ENCODE data around the gene STEAP3. TPM values are rescaled to one million over a fixed set of nuclear protein-coding genes. Genes with fewer than 3 reads are reported as not detected.
A peak's percentile ranks its signal among the peaks of the same experiment; 100 is the strongest.

Gene STEAP3, protein sequence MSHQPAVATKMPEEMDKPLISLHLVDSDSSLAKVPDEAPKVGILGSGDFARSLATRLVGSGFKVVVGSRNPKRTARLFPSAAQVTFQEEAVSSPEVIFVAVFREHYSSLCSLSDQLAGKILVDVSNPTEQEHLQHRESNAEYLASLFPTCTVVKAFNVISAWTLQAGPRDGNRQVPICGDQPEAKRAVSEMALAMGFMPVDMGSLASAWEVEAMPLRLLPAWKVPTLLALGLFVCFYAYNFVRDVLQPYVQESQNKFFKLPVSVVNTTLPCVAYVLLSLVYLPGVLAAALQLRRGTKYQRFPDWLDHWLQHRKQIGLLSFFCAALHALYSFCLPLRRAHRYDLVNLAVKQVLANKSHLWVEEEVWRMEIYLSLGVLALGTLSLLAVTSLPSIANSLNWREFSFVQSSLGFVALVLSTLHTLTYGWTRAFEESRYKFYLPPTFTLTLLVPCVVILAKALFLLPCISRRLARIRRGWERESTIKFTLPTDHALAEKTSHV
- total RNA-seq, result 8.9 TPM

DNA sequence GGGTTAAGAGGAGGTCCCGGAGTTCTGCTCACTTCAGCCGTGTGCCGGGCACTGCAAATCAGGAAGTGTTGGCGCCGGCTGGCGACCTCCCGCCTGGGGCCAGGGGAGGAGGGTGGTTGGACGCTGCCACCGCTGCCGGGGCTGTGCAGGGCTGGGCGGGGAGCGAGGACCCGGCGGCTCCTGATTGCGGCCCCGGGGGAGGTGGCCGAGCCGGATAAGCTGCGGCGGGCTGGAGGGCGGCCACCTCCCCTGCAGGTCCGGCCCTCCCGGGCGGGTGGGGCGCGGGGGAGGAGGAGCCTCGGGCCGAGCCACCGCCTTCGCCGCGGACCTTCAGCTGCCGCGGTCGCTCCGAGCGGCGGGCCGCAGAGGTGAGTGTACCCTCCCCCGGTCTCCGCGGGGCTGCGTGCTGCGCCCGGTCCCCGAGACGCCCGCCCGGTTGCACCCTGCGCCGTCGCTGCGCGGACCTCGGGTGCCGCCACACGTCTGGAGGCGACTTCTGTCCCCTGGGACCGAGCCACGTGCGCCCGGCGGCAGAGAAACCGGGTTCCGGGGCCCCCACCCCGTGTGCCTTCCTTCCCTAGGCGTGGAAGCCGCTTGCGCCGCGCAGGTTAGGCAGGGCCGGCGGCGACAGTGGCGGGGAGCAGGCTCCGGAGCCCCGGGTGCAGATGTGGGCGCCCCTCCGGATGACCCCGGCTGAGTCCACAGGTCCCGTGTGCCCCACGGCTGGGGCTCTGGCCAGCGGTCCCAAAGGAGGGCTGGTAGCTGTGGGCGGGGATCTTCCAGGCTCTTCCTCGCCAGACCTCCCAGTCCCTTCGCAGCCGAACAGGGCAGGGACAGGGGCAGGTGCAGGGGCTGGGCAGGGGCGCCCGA is at the start of gene STEAP3:
Gene STEAP3, plus strand, starts transcription at position 314 of the 870 bp plus-strand sequence. CDS start 7,179 bp downstream, outside the sequence.
- peak within 1 kb of the TSS; percentile 65 to 95 (median 88) for H3K9ac ChIP-seq (ENCODE audit: low read depth in 1 of 3, low read length in 3 of 3)
- H3K4me3 ChIP-seq (ENCODE audit: low read length in 3 of 3), result peak within 1 kb of the TSS; percentile 61 to 82 (median 79)
- H3K27ac ChIP-seq (ENCODE audit: low read depth, low read length), result peak within 1 kb of the TSS; percentile 89

DNA sequence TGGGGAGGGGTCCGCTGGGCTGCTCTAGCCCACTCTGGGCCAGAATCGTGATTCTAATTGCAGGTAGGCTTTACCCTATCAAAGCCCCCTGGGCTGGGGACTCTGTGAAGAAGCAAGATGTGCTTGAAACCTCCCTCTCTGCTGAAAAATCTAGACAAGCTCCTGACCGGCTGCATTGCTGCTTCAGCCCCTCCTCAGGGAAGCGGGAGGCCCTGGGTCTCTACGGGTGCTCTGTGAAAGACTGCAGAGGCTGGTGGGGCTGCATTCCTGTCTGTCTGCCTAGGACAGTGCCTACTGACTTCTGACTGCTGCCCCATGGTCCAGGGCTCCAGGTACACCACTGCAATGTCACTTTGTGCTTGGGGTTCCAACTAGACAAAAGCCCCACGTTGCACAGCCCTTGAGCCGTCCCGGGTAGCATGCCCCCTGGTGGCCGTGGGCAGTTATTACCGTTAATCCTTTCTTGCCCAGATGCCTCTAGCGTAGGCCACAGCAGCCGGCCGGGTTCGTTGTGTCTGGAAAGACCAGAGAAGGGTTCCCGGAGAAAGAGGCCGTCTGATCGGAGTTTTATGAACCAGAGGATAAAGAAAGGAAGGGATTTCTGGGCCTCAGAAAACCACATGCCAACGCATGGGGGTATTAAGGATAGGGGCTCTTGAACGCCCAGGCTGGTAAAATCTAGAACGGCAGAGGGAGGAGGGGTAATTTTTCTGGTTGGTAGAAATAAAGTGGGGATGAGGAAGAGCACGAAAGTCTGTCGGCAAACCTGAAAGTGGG is 49.2 kb upstream of the STEAP3 start:
- Histone ChIP-seq H3K36me3 (ENCODE audit: control insufficient read depth in 3 of 3, insufficient read depth in 3 of 3, low read length in 3 of 3) (no peaks in the 10 kb centered on the region), H3K27ac (ENCODE audit: low read depth, low read length) (no peak overlapping the region), H3K9me3 (ENCODE audit: control insufficient read depth in 3 of 3, low read length in 3 of 3) (no peaks in the 10 kb centered on the region), H3K4me3 (ENCODE audit: low read length in 3 of 3) (no peak overlapping the region), H3K9ac (ENCODE audit: low read depth in 1 of 3, low read length in 3 of 3) (no peak overlapping the region), H3K4me1 (ENCODE audit: control insufficient read depth in 3 of 3, insufficient read depth in 3 of 3, low read length in 3 of 3) (peaks cover 0 to 4% (median 0%) of the 10 kb centered on the region in 3 donors), H3K27me3 (ENCODE audit: control insufficient read depth in 3 of 3, insufficient read depth in 3 of 3, low read length in 3 of 3) (peaks cover 0 to 1% (median 1%) of the 10 kb centered on the region in 3 donors)

More for the DNA sequence above, at the start of gene STEAP3:
- H3K9me3 ChIP-seq (ENCODE audit: control insufficient read depth in 3 of 3, low read length in 3 of 3), result no peaks in the 10 kb centered on the region
- H3K4me1 ChIP-seq (ENCODE audit: control insufficient read depth in 3 of 3, insufficient read depth in 3 of 3, low read length in 3 of 3), result peaks cover 37 to 61% (median 40%) of the 10 kb centered on the region in 3 donors
- peaks cover 0 to 3% (median 0%) of the 10 kb centered on the region in 3 donors for H3K27me3 ChIP-seq (ENCODE audit: control insufficient read depth in 3 of 3, insufficient read depth in 3 of 3, low read length in 3 of 3)
- H3K36me3 ChIP-seq (ENCODE audit: control insufficient read depth in 3 of 3, insufficient read depth in 3 of 3, low read length in 3 of 3), result peaks cover 0 to 5% (median 0%) of the 10 kb centered on the region in 3 donors

DNA sequence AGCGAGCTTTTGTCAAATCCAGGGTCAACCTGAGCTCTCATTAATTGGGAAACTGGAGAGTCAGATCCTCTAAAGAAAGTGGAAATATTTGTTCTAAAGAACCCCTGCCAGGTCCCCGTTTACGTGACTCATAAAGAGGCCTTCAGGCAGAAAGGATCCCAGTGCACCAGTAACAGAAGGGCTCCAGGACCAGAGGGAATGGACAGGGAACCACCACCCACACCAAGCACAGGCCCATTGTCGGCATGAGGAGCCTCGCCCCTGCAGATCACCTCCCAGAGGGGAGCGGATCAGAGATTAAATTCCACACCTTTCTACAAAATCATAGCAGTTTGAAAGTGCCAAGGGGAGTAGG is 48.7 kb upstream of the STEAP3 start:
- H3K27ac ChIP-seq (ENCODE audit: low read depth, low read length), result no peak overlapping the region
- peaks cover 0 to 5% (median 2%) of the 10 kb centered on the region in 3 donors for H3K4me1 ChIP-seq (ENCODE audit: control insufficient read depth in 3 of 3, insufficient read depth in 3 of 3, low read length in 3 of 3)
- H3K9ac ChIP-seq (ENCODE audit: low read depth in 1 of 3, low read length in 3 of 3), result no peak overlapping the region
- H3K27me3 ChIP-seq (ENCODE audit: control insufficient read depth in 3 of 3, insufficient read depth in 3 of 3, low read length in 3 of 3), result no peaks in the 10 kb centered on the region
- H3K9me3 ChIP-seq (ENCODE audit: control insufficient read depth in 3 of 3, low read length in 3 of 3), result no peaks in the 10 kb centered on the region
- H3K4me3 ChIP-seq (ENCODE audit: low read length in 3 of 3), result no peak overlapping the region
- H3K36me3 ChIP-seq (ENCODE audit: control insufficient read depth in 3 of 3, insufficient read depth in 3 of 3, low read length in 3 of 3), result no peaks in the 10 kb centered on the region

DNA sequence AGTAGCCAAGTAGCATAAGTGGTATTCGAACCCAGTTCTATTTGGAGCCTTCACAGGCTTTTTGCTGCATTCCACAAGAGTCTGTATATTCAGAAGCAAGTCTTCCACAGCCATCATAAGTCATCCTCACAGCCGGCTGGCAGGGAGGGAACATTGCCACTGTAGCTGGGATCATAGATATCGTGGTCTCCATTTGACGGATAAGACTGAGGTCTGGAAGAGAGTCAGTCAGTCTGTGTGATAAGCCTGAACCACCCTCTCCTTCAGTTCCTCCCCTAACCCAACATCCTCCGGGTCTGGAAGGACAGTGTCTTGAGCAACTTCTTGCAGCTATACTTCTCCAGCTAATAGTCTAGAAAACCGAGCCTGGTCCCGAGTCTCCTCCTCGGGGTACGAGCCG is 48.1 kb upstream of the STEAP3 start:
- Histone ChIP-seq H3K9me3 (ENCODE audit: control insufficient read depth in 3 of 3, low read length in 3 of 3) (no peaks in the 10 kb centered on the region), H3K4me1 (ENCODE audit: control insufficient read depth in 3 of 3, insufficient read depth in 3 of 3, low read length in 3 of 3) (peaks cover 0 to 5% (median 2%) of the 10 kb centered on the region in 3 donors), H3K4me3 (ENCODE audit: low read length in 3 of 3) (no peak overlapping the region)

DNA sequence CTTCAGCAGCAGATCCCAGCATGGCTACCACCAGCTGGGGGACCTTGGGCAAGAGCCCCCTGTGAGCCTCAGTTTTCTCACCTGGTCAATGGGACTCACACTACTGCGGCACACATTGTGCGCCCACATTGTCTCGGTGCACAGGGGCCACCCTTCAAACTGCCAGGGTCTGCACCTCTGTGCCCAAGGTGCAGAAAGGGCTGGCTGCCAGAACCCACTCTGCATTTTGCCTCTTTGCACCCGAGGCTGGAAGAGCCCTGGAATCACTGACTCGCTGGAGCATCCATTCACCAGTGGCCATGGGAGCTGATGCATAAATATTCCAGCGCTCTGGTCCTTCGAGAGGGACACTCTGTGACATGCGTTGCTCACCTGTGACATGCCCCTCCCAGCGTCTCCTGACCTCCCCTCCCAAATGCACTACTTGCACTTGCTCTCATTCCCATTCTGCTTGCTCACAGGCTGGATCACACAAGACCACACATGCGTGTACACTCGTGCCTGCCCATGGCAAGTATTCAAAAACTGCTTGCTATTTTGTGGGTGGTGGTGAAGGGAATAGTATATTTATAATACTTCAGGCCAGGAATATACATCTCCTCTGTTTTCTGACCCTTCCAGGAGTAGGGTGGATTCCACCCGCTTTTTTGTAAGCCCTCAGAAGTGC is 46.3 kb upstream of the STEAP3 start:
- no peaks in the 10 kb centered on the region for H3K36me3 ChIP-seq (ENCODE audit: control insufficient read depth in 3 of 3, insufficient read depth in 3 of 3, low read length in 3 of 3)
- no peak overlapping the region for H3K27ac ChIP-seq (ENCODE audit: low read depth, low read length)
- no peak overlapping the region for H3K4me3 ChIP-seq (ENCODE audit: low read length in 3 of 3)
- no peaks in the 10 kb centered on the region for H3K9me3 ChIP-seq (ENCODE audit: control insufficient read depth in 3 of 3, low read length in 3 of 3)
- H3K9ac ChIP-seq (ENCODE audit: low read depth in 1 of 3, low read length in 3 of 3), result no peak overlapping the region
- no peaks in the 10 kb centered on the region for H3K27me3 ChIP-seq (ENCODE audit: control insufficient read depth in 3 of 3, insufficient read depth in 3 of 3, low read length in 3 of 3)
- peaks cover 0 to 5% (median 2%) of the 10 kb centered on the region in 3 donors for H3K4me1 ChIP-seq (ENCODE audit: control insufficient read depth in 3 of 3, insufficient read depth in 3 of 3, low read length in 3 of 3)

More for the DNA sequence above, 48.1 kb upstream of the STEAP3 start:
- H3K27ac ChIP-seq (ENCODE audit: low read depth, low read length), result no peak overlapping the region
- H3K36me3 ChIP-seq (ENCODE audit: control insufficient read depth in 3 of 3, insufficient read depth in 3 of 3, low read length in 3 of 3), result no peaks in the 10 kb centered on the region
- H3K9ac ChIP-seq (ENCODE audit: low read depth in 1 of 3, low read length in 3 of 3), result no peak overlapping the region
- no peaks in the 10 kb centered on the region for H3K27me3 ChIP-seq (ENCODE audit: control insufficient read depth in 3 of 3, insufficient read depth in 3 of 3, low read length in 3 of 3)

DNA sequence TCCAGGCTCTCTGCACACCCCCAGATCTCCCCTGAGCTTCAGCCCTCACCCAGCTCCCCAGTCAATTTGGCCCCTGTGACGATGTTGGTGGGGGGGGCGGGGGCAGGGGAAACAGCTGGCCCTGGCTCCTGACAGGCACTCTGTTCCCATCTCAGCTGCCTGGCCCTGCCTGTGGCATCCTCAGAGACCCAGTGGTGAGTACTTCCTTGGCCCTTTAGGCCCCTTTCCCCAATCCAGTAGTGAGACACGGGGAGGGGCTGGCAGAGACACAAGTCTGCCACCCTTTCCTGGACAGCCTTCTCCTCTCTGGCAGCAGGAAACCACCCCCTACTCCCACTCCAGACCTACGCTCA is 45.8 kb upstream of the STEAP3 start:
- peaks cover 0 to 5% (median 2%) of the 10 kb centered on the region in 3 donors for H3K4me1 ChIP-seq (ENCODE audit: control insufficient read depth in 3 of 3, insufficient read depth in 3 of 3, low read length in 3 of 3)
- no peaks in the 10 kb centered on the region for H3K36me3 ChIP-seq (ENCODE audit: control insufficient read depth in 3 of 3, insufficient read depth in 3 of 3, low read length in 3 of 3)
- no peak overlapping the region for H3K9ac ChIP-seq (ENCODE audit: low read depth in 1 of 3, low read length in 3 of 3)
- H3K4me3 ChIP-seq (ENCODE audit: low read length in 3 of 3), result no peak overlapping the region
- H3K9me3 ChIP-seq (ENCODE audit: control insufficient read depth in 3 of 3, low read length in 3 of 3), result no peaks in the 10 kb centered on the region
- no peaks in the 10 kb centered on the region for H3K27me3 ChIP-seq (ENCODE audit: control insufficient read depth in 3 of 3, insufficient read depth in 3 of 3, low read length in 3 of 3)
- no peak overlapping the region for H3K27ac ChIP-seq (ENCODE audit: low read depth, low read length)

DNA sequence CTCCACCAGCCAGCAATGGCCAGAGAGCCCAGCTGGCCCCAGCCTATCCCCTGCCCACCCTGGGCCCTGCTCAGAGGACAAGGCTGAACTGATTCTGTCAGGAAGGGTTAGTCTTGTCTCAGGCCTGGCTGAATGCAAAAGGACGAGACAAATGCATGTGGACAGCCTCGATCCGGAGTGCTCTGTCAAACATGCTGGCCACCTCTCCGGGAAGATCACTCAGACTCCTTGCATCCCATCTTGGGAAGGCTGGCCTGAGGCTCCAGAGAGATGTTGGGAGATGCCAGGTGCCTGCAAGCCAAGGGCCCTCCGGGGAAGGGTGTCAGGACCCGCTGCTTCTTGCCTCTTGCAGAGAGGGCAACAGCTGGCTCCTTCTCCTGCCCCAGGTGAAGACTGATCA is 44.9 kb upstream of the STEAP3 start:
- H3K9ac ChIP-seq (ENCODE audit: low read depth in 1 of 3, low read length in 3 of 3), result no peak overlapping the region
- no peak overlapping the region for H3K4me3 ChIP-seq (ENCODE audit: low read length in 3 of 3)
- H3K36me3 ChIP-seq (ENCODE audit: control insufficient read depth in 3 of 3, insufficient read depth in 3 of 3, low read length in 3 of 3), result no peaks in the 10 kb centered on the region
- no peaks in the 10 kb centered on the region for H3K9me3 ChIP-seq (ENCODE audit: control insufficient read depth in 3 of 3, low read length in 3 of 3)
- no peak overlapping the region for H3K27ac ChIP-seq (ENCODE audit: low read depth, low read length)
- no peaks in the 10 kb centered on the region for H3K27me3 ChIP-seq (ENCODE audit: control insufficient read depth in 3 of 3, insufficient read depth in 3 of 3, low read length in 3 of 3)
- peaks cover 0 to 5% (median 2%) of the 10 kb centered on the region in 3 donors for H3K4me1 ChIP-seq (ENCODE audit: control insufficient read depth in 3 of 3, insufficient read depth in 3 of 3, low read length in 3 of 3)

DNA sequence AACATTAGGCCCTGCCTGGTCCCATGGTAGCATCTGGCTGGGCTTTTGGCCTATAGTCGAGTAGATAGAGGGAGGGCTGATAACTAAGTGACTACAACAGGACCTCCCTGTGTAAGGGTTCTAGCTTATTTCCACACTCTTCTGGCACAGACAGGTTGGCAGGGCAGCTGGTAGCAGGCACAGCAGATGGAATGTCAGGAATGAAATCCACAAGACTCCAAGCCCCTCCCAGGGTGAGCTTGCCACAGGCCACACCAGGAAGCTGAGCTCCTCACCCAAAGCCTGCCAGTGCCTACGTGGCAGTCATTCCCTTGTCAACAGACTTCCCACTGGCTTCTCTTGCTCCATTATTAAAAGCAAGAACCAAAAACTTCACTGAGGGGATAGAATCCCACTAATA is 44.4 kb upstream of the STEAP3 start:
- H3K4me3 ChIP-seq (ENCODE audit: low read length in 3 of 3), result no peak overlapping the region
- H3K27ac ChIP-seq (ENCODE audit: low read depth, low read length), result no peak overlapping the region
- no peaks in the 10 kb centered on the region for H3K9me3 ChIP-seq (ENCODE audit: control insufficient read depth in 3 of 3, low read length in 3 of 3)
- H3K9ac ChIP-seq (ENCODE audit: low read depth in 1 of 3, low read length in 3 of 3), result no peak overlapping the region
- peaks cover 0 to 5% (median 2%) of the 10 kb centered on the region in 3 donors for H3K4me1 ChIP-seq (ENCODE audit: control insufficient read depth in 3 of 3, insufficient read depth in 3 of 3, low read length in 3 of 3)
- no peaks in the 10 kb centered on the region for H3K36me3 ChIP-seq (ENCODE audit: control insufficient read depth in 3 of 3, insufficient read depth in 3 of 3, low read length in 3 of 3)
- no peaks in the 10 kb centered on the region for H3K27me3 ChIP-seq (ENCODE audit: control insufficient read depth in 3 of 3, insufficient read depth in 3 of 3, low read length in 3 of 3)

DNA sequence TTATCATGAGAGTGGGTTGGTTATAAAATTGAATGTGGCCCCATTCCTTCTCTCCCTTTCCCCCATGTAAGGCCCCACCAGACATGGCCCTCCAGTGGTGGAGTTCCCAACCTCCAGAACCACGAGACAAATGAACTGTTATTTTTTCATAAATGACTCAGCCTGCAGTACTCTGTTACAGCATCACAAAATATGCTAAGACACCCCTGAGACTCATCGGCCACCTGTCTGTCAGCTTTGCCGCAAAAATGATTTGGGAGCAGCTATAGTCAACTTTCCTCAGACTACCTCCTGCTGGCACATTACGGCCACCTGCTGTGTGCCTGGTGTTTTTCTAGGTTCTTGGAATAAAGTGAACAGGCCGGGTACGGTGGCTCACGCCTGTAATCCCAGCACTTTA is 43.6 kb upstream of the STEAP3 start:
- Histone ChIP-seq H3K4me1 (ENCODE audit: control insufficient read depth in 3 of 3, insufficient read depth in 3 of 3, low read length in 3 of 3) (peaks cover 0 to 5% (median 2%) of the 10 kb centered on the region in 3 donors), H3K9me3 (ENCODE audit: control insufficient read depth in 3 of 3, low read length in 3 of 3) (no peaks in the 10 kb centered on the region), H3K9ac (ENCODE audit: low read depth in 1 of 3, low read length in 3 of 3) (no peak overlapping the region), H3K4me3 (ENCODE audit: low read length in 3 of 3) (no peak overlapping the region), H3K27ac (ENCODE audit: low read depth, low read length) (no peak overlapping the region), H3K36me3 (ENCODE audit: control insufficient read depth in 3 of 3, insufficient read depth in 3 of 3, low read length in 3 of 3) (no peaks in the 10 kb centered on the region), H3K27me3 (ENCODE audit: control insufficient read depth in 3 of 3, insufficient read depth in 3 of 3, low read length in 3 of 3) (no peaks in the 10 kb centered on the region)
